Gastroesophageal sphincter (tissue), 3 donors: ENCODE data around the gene SDE2.
"Not testable (repeated sequence)": the region's sequence is repeated elsewhere in the genome, so short reads cannot be mapped to it uniquely, and the experiment has no call there.

Experiments used
- CTCF ChIP-seq, 4 experiments: fragments of 200-600 bp in 2 of 4; fragments of 450-650 bp in 2 of 4; sonication (generic) in 1 of 4; IDR thresholded peaks; one replicate each; pipeline ENCODE4 v1.5.1; 2017 to 2019; ENCODE audit warnings: antibody characterized with exemption in 4 of 4, mild to moderate bottlenecking in 2 of 4, moderate library complexity in 2 of 4
- EP300 ChIP-seq: sonication (generic); formaldehyde crosslinking; IDR thresholded peaks from one replicate; pipeline ENCODE4 v1.6.1; 2017; ENCODE audit warnings: antibody characterized with exemption, mild to moderate bottlenecking

- TF ChIP-seq EP300; CTCF (IDR thresholded peaks at IDR 0.05): not testable (repeated sequence)
Measured at GRCh38 chr1:225969751-225970150, 29.4 kb downstream of the SDE2 start.
